ENCODE measurements around the gene BLACAT1.
A peak's percentile ranks its signal among the peaks of the same experiment; 100 is the strongest.
"Not testable (repeated sequence)": the region's sequence is repeated elsewhere in the genome, so short reads cannot be mapped to it uniquely, and the experiment has no call there.

Gene BLACAT1

DNA sequence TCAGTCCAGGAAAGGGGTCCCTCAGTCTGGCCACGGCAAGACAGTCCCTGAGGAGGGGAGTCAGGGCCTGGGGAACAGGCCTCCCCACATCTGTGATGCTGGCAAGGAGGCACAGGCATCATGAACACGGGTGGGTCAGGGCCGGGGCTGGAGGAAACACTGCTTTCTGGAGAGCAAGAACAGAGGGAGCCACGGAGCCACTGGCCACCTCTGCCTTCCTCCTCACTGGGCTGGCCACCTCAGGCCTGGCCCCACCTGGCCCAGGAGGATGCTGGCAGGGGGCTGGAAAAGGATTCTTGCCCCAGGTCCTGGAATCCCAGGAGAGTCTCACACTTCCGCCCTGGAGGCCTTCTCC is 15.7 kb downstream of the BLACAT1 start:
- no peak for DNase-seq (ENCODE audit: low read depth)

DNA sequence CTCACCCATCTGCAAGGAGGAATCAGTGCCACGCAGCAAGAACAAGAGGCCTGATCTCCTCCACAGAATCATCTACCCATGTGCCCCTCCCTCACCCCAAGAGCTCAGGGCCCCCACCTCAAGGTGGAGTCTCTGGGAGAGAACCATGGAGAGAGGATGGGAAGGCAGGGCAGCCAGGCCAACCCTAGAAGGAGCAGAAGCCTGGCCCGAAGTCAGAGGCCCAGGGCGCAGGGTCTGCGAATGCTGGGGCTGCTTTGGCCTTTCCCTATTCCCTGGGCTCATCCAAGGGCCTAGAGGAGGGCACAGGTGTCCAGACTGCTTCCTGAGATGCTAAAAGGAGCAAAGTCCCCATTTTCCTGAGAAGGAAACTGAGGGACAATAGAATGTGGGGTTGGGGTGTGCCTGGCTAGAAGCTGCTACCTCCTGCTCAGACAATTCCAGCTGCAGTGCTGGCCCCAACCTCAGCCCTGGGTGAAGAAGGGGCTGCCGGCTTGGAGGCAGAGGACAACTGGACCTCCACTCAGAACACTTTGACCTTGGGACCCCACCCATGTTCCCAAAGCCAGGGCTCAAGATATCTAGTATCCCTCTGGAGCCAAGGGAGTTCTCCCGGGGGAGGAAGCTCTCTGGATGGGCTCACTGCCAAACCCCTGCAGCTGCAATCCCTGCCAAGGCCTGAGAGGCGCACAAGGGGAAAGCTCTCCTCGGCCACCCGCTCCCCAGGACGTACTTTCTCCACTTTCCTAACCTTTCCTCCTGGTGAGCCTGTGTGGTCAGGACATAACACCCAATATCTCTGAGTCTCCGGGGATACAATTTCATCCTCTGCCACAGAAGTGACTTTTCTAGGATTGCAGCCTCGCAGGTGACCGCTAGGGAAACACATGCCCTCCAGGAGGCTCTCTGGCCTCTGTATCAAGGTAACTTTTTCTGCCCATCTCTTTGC is 17.4 kb downstream of the BLACAT1 start:
- DNase-seq (ENCODE audit: low read depth), result peak; percentile 42

DNA sequence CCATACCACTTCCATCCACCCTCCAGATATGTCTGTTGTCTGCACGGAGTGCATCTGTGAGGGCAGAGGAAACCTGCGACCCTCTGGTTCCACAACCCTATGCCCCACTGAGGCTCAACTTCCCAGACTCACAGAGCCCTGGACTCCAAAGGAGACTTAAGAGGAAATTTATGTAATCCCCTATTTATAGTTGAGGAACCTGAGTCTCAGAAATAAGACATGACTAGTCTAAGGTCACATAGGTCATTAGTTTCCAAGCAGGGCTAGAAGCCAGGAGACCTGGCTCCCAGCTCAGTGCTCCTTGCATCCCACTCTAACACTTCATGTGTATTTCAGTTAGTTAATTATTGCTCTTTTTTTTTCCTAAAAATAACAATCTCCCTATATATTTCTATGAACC is 18.3 kb downstream of the BLACAT1 start:
- DNase-seq (ENCODE audit: low read depth), result no peak

DNA sequence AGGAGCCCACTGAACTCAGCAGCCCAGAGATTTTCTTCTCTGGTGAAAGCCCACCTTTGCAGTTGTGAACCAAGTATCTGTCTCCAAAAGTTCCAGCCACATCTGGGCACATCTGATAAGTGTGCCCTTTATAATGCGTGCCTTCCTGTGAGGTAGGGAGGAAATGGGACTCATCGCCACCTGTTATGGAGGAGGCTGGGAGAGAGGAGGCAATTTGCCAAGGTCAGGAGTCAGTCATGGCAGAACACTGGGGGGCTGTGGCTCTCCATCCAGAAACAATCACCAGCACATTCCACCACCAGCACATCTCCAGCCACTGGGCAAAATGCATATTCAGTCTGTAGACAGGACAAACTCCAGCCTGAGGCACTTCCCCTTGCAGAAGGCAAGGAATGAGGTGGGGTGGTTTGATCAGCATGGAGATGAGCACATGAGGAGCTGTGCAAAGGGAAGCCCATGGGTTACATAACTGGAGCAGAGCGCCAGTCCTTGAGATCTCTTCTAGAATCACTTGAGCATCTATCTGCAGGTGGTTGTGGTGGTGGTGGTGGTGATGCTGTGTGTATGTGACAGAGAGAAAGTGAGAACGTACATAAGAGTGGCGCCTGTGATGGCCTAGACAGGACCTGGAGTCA is 19.0 kb downstream of the BLACAT1 start:
- DNase-seq (ENCODE audit: low read depth), result no peak

DNA sequence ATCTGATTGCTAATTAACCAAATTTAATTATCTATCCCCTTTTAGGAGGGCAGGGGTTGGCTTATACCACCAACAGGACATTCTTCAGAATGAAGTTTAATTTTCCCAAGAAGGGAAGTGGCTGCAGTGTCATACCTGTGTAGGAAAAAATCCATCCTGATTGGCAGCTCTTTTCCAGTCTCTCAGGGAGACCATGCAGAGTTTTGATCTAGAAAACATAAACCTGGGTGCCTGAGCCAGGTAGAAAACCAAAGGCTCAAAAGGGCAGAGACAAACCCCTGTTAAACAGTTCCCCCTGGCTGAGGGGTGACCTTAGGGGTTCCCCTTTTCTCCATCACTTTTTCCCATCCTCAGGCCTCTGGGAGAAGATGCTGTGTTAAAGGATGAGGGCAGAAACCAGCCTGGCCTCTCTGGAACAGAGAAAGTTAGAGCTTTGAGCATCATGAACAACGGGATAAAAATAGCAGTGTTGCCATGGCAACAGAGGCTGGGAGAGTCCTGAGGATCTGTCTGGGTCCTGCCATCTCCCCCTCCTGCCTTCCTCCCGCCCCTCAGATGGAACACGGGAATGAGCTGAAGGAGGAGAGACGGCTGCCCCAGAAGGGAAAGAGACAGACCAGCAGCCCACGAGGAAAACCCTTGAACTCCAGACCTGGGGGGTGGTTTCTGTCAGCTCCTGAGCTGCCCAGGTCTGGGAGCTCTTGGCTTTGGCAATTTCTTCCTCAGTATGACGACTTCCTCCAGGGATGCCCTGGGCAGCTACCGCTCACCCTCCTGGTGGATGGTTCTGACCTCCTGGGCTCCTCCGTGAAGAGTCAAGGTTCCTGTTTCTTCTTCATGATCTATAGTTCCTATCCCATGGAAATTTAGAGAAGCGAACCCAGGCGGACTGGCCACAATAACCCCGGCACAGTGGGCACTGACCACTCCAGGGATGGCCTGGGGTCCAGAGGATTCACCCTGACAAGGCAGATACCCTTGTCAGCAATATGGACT is 20.0 kb downstream of the BLACAT1 start:
- no peak for DNase-seq (ENCODE audit: low read depth)

DNA sequence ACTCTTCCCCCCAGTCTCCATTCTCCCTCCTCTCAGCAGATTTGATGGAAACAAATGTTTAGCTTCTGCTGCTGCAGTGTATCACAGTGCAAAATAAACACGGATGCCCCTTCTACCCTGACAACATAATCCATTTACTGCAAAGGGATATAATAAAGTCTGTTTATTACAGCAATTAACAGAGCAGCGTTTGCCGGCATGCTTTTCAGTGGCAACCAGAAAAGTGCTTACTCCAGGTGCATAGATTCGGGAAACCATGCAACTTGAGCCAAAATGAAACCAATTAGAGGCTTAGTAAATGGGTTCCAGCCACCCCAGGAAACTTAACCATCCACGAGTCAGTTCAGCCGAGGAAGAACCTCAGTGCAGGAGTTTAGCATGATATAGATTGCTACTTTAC is 21.1 kb downstream of the BLACAT1 start:
- DNase-seq (ENCODE audit: low read depth), result no peak

DNA sequence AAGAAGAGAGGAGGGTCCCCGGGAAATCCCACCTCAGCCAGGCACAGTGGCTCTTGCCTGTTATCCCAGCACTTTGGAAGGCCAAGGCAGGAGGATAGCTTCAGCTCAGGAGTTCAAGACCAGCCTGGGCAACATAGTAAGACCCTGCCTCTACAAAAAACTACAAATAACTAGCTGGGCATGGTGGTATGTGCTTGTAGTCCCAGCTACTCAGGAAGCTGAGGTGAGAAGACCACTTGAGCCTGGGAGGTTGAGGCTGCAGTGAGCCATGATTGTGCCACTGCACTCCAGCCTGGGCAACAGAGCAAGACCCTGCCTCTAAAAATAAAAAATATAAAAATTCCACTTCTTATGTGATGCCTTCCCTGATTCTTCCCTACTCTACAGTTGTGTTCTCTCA is 23.2 kb downstream of the BLACAT1 start:
- DNase-seq (ENCODE audit: low read depth), result not testable (repeated sequence)

DNA sequence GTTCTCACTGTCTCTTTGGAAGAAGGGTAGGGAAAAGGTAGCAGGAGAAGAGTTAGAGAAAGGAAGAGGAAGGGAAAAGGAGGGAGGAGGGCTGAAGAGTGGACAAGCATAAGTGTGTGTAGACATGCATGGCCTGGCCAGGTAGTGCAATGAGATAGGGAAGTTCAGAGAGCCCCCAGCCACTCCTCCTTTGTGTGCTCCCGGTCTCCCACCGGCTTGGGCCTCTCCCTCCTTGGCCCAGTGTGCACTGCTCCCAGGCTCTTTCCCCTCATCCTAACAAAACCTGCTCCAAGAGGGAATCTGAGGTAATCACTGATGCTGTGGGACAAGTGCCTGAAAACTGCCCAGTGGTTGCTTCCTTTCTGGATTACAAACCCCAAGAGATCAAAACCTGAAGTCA is 23.7 kb downstream of the BLACAT1 start:
- DNase-seq (ENCODE audit: low read depth), result no peak

DNA sequence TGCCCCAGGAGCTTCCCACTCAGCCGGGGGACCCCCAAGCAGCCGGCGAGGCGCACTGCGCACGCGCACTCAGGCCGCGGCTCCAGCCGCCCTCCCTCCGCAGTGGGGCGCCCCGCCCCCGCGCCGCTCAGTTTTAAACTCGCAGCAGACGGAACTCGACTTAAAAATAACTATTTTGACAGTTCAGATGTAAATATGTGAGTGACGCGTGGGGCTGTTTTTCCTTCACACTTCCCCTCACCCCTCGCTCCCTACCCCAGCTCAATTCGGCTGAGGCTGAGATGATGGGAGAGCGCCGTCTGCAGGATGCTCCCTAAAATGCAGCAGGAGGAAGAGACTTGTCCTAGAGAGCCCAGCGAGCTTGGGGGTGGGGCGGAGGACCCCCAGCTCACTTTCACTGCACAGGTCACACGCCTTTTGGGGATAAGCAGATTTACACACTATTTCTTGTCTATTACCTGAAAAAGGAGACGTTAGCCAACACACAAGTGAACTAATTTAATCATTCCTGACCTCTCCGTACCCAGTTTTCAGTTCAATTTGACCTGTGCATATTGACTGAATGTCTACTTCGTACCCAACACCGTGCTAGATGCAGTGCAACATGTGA is 25.0 kb downstream of the BLACAT1 start:
- DNase-seq (ENCODE audit: low read depth), result no peak

DNA sequence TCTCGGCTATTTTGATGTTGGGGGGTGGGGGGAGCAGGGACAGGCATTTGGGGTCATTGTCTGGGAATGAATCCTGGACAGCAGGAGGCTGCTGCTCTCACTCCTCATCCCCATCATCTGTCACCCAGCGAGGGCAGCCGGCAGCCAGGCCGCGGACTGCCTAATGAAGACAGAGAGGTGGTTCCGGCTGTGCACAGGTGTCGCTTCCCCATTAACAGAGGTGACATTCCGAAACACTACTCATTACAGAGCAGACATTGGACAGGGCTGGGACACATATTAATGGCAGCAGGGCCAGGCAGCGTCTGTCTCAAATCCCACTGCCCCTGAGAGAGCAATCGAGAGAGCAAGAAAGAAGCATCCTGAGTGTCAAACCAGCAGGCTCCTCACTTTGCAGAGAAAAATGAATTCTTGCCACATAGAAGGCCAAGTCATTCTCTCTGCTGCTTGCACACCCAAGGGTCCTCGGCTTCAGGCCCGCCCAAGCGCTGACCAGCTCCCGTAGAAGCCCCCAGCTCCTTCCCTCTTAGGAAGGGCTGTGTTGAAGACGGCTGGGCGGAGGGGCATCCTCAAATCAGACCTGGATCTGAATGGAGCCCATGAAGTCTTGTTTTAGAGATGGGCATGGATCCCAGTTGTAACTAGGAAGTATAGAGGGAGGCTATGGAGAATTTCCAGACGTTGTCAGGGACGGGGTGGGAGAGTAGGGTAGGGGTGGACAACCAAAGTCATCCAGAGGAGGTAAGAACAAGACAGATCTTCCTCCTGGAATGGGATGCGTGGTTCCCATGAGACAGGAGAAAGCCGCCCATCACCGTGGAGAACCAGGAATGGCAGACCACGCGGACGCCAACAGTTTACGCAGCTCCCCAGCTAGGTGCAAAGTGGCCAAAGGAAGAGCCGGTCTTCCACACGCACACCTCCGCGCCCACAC is 25.8 kb downstream of the BLACAT1 start:
- DNase-seq (ENCODE audit: low read depth), result no peak

DNA sequence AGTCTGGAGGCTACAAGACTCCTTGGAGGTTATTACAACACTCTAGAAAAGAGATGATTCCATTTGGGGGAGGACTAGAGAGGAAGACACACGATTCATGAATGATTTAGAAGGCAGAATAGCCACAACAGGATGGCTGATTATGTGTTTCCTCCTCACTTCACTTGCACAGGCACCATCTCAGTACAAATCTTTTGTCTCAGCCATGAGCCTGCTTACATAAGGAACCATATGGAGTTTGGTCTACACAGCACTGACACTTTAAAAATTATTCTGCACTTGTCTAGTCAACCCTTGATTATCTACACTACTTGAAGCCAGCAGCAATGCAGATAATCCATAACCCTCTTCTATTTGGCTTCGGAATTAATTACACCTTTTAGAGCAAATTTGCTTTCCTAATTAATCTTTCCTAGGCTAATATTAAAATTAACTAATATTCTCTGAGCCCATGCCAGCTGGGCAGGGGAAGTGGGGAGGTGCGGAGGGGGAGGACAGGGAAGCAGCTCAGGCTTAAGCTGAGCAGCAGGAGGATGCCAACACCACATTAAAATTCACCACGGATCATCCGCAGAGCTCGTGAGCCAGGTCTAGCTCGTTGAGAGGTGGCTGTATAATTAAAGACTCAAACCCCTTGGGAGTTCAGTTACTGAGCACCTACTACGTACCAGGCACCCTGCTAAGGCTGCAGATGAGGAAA is 30.8 kb downstream of the BLACAT1 start:
- no peak for DNase-seq (ENCODE audit: low read depth)

DNA sequence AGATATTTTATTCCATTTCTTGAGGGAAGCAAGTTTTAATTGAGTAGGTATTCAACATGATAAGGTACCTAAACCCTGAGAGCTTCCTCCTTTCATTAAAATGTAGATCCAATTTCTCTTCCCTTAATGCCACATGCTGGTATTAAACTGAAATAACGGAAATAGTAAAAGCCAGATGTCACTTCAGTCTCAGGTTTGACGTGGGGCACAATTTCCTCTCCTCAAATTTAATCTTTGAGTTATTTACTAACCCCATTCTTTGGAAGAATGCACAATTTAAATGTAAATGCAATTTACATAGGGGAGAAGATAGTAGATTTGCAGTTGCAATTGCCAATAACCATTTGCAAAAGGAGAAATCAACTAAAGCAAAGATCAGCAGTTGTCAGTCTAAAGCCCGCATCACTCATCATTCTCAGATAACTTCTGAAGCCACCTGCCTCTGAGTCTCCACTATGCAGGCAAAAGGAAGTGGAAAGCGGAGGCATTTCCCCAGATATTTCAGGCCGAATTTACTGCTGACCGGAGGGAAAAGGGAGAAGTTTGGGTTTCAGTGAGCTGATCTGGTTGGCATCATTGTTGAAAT is 31.9 kb downstream of the BLACAT1 start:
- DNase-seq (ENCODE audit: low read depth), result no peak

DNA sequence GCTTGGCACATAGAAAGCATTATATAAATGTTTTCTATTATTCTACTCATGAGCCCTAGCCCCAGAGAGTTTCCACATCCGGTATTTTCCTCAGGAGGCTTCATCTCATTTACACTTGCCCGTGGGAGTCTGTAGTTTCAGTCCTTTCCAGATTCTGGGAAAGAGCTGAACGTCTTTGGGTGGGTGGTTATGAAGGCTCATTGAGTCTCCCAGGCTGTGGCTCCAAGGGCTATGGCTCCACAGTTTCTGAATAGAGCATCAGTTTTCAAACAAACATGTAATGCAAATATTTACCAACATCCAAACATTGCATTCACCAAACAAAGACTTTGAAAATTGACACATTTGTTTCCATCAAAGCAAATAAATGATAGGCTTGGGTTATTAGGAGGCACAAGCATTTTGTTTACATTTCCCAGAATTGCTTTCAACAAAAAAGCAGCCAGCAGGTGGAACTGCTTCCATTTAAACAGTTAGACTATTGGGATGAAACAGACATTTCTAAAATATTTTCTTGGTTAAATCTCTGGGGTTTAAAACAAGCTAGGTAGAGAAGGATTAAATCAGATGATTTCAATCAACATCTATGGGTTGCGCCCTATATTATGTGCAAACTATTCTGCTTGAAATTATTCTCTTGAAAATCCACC is 32.7 kb downstream of the BLACAT1 start:
- DNase-seq (ENCODE audit: low read depth), result no peak

DNA sequence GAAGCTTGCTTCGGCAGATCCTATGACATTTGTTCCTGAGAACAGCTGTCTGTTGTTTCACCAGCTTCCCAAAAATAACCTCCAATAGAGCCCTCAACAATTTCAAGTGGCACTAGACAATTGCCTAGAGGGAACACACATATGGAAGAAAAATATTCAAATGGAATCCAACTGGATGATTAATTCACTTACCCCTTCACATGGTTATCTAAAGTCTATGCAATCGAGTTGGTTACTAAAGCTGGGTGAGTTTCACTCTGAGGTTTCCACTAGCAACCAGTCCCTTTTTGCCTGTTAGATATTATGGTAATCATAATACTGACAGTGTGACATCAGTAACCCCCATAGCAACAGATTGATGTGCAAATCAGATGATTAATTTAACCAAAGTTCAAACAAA is 34.0 kb downstream of the BLACAT1 start, which contains the start of gene LEMD1:
Gene LEMD1, minus strand, starts transcription at position 259 of the 400 bp plus-strand sequence. CDS start 1,520 bp downstream, outside the sequence.
- DNase-seq (ENCODE audit: low read depth), result no peak

DNA sequence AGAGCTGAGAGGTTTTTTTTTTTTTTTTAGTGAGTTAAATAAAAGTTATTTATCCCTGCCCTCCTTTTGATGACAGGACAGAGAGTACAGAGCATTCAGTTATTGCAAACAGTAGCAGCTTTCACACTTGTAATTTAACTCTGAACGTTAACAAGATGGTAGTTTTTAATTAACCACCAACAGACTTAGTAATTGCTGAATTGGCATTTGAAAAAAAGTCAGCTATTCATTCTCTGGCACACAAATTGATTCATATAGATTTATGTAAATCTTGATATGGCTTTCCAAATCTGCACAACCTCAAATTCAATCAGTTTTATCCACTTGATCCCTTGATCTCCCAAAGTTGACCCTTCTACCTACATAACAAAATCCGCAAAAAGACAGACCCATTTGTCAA is 34.9 kb downstream of the BLACAT1 start:
- no peak for DNase-seq (ENCODE audit: low read depth)

DNA sequence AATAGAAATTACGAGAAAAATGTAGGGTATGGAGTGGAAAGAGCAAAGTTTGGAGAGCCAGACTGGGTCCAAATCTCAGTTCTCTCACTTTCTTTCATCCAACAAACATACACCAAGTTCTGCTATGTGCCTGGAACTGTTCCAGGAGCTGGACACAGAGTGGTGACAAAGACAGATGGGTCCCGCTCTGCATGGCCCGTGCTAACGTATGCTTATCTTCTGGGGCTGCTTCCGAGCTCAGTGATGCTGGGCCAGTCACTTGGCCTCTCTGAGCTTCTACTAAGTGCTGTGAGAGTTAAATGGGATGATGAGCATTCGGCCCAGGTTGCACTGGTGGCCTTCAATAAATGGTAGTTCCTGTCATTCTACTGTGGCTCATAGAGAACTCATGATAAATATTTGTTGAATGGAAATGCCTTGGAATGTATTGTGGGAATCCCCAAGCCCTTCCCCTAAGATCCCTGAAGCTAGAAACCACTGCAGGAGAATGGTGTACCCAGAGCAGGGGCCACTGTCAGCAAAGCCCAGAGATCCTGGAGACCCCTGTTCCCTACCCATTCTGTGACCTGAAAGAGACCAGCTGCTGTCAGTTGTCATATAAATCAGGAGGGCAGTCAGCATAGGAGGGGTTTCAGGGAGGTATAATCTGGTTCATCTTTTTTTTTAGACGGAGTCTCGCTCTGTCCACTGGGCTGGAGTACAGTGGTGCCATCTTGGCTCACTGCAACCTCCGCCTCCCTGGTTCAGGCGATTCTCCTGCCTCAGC is 37.8 kb downstream of the BLACAT1 start:
- no peak for DNase-seq (ENCODE audit: low read depth)

DNA sequence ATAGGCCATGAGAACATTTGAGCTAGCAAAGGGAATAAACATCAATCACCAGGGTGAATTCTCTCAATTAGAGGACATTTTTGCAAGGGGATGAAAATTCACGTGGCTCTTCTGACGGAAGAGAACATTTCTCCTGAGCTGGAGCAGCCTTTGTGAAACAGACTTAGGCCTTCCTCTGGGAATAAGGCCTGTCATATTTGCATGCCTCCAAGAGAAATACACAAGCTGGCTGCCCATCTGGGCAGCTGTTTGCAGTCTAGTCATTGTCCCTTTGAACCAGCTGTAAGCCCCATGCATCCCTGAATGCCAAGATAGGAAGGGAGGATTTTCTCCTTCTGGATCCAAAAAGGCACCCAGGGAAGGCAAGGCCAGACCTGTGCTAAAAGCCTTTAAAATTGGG is 39.5 kb downstream of the BLACAT1 start:
- no peak for DNase-seq (ENCODE audit: low read depth)

DNA sequence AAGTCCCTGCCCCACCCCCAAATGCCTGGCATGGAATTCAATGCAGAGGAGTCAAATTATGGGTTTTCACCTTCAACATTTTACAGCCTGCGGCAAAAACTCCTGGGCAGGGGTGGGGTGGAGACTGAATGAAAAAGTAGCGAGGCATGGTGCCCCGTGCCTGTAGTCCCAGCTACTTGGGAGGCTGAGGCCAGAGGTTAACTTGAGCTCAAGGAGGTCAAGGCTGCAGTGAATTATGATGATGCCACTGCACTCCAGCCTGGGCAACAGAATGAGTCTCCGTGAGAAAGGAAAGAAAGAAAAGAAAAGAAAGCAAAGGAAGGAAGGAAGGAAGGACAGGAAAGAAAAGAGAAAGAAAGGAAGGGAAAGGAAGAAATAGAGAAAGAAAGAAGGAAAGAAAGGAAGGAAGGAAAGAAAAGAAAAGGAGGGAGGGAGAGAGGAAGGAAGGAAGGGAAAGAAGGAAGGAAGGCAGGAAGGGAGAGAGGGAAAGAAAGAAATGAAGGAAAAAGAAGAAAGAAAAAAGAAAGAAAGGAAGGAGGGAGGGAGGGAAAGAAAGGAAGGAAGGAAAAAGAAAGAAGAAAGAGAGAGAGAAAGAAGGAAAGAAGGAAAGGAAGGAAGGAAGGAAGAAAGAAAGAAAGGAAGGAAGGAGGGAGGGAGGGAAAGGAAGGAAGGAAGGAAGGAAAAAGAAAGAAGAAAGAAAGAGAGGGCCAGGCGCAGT is 45.1 kb downstream of the BLACAT1 start:
- DNase-seq (ENCODE audit: low read depth), result no peak
